Loucy (cell line): Measurements from ENCODE around the gene POLR3B.

Source experiments
- H2AFZ ChIP-seq: fragments of 200-600 bp; sonication (generic); 2 replicates; pipeline ENCODE4 v1.6.0; 2016; ENCODE audit warnings: antibody characterized with exemption, mild to moderate bottlenecking, low read length, moderate library complexity
- H3F3A ChIP-seq: fragments of 200-600 bp; 2 replicates; pipeline ENCODE4 v1.6.0; 2016; ENCODE audit warnings: antibody characterized with exemption, low read depth, mild to moderate bottlenecking
- H3K27me3 ChIP-seq: fragments of 200-600 bp; sonication (generic); 2 replicates; pipeline ENCODE4 v1.6.1; 2014; ENCODE audit warnings: low read length, mild to moderate bottlenecking; ENCODE audit not compliant: insufficient read depth, poor library complexity, severe bottlenecking
- H3K36me3 ChIP-seq: fragments of 200-600 bp; sonication (generic); 2 replicates; pipeline ENCODE4 v1.6.1; 2016; ENCODE audit warnings: low read length; ENCODE audit not compliant: insufficient read depth
- H3K4me1 ChIP-seq: fragments of 200-600 bp; sonication (generic); 2 replicates; pipeline ENCODE4 v1.5.1; 2014; ENCODE audit warnings: low read length, mild to moderate bottlenecking; ENCODE audit not compliant: insufficient read depth, poor library complexity, severe bottlenecking
- H3K4me2 ChIP-seq: fragments of 200-600 bp; sonication (generic); 2 replicates; pipeline ENCODE4 v1.6.0; 2014; ENCODE audit warnings: antibody characterized with exemption, low read length, low read depth, mild to moderate bottlenecking; ENCODE audit not compliant: poor library complexity, severe bottlenecking
- H3K4me3 ChIP-seq: fragments of 200-600 bp; sonication (generic); 2 replicates; pipeline ENCODE4 v1.5.1; 2014; ENCODE audit warnings: low read length, mild to moderate bottlenecking, mixed read lengths; ENCODE audit not compliant: poor library complexity, severe bottlenecking
- H3K79me2 ChIP-seq: fragments of 200-600 bp; sonication (generic); 2 replicates; pipeline ENCODE4 v1.6.1; 2014; ENCODE audit warnings: low read length; ENCODE audit not compliant: insufficient read depth
- H3K9ac ChIP-seq: fragments of 200-600 bp; sonication (generic); 2 replicates; pipeline ENCODE4 v1.6.0; 2014; ENCODE audit warnings: mild to moderate bottlenecking, low read depth, low read length, moderate library complexity; ENCODE audit not compliant: poor library complexity, severe bottlenecking
- H3K9me2 ChIP-seq: fragments of 200-600 bp; sonication (generic); replicated peaks from 2 replicates; pipeline ENCODE4 v1.6.1; 2016; ENCODE audit warnings: low read depth, low read length, mixed read lengths
- H3K9me3 ChIP-seq: fragments of 200-600 bp; sonication (generic); 2 replicates; pipeline ENCODE4 v1.6.1; 2014; ENCODE audit warnings: mild to moderate bottlenecking, antibody characterized with exemption, low read length, low read depth; ENCODE audit not compliant: insufficient read depth
- H4K20me1 ChIP-seq: fragments of 200-600 bp; sonication (generic); 2 replicates; pipeline ENCODE4 v1.6.0; 2014; ENCODE audit warnings: antibody characterized with exemption, low read length, mild to moderate bottlenecking; ENCODE audit not compliant: insufficient read depth, poor library complexity, severe bottlenecking
- CTCF ChIP-seq: fragments of 200-600 bp; sonication (generic); conservative IDR thresholded peaks from 2 replicates; pipeline ENCODE4 v1.5.1; 2014; ENCODE audit warnings: mild to moderate bottlenecking, antibody characterized with exemption, low read length
- EZH2phosphoT487 ChIP-seq: fragments of 200-600 bp; IDR thresholded peaks from 2 replicates; pipeline ENCODE4 v1.6.1; 2018; ENCODE audit warnings: antibody characterized with exemption, mild to moderate bottlenecking, moderate library complexity, borderline replicate concordance

The POLR3B gene

GRCh38 chr12:106429636-106430035, 72.1 kb downstream of the POLR3B start:
- no peaks in the 10 kb centered on the region for H3K4me1 ChIP-seq
- TF ChIP-seq CTCF (no peak), EZH2phosphoT487 (no peak)
- no peaks in the 10 kb centered on the region for H3F3A ChIP-seq
- no peaks in the 10 kb centered on the region for H3K9me3 ChIP-seq
- H2AFZ ChIP-seq: no peak overlapping the region
- no peaks in the 10 kb centered on the region for H3K9me2 ChIP-seq
- H4K20me1 ChIP-seq: no peaks in the 10 kb centered on the region
- no peaks in the 10 kb centered on the region for H3K27me3 ChIP-seq
- peaks cover 30% of the 10 kb centered on the region for H3K36me3 ChIP-seq
- H3K4me2 ChIP-seq: no peak overlapping the region
- no peak overlapping the region for H3K4me3 ChIP-seq
- H3K79me2 ChIP-seq: no peaks in the 10 kb centered on the region
- H3K9ac ChIP-seq: no peak overlapping the region

- Histone ChIP-seq H3K9me2 (no peaks in the 10 kb centered on the region), H3K27me3 (no peaks in the 10 kb centered on the region), H2AFZ (no peak overlapping the region), H3F3A (no peaks in the 10 kb centered on the region), H3K36me3 (peaks cover 42% of the 10 kb centered on the region), H3K9ac (no peak overlapping the region), H3K9me3 (no peaks in the 10 kb centered on the region), H3K4me1 (no peaks in the 10 kb centered on the region), H4K20me1 (no peaks in the 10 kb centered on the region), H3K79me2 (no peaks in the 10 kb centered on the region), H3K4me3 (no peak overlapping the region), H3K4me2 (no peak overlapping the region)
- TF ChIP-seq CTCF (no peak), EZH2phosphoT487 (no peak)
These were observed 74.4 kb downstream of the POLR3B start for GRCh38 chr12:106431839-106432411.

GRCh38 chr12:106433055-106433454, 75.5 kb downstream of the POLR3B start:
- Histone ChIP-seq H3K4me1 (no peaks in the 10 kb centered on the region), H3K4me2 (no peak overlapping the region), H3K27me3 (no peaks in the 10 kb centered on the region), H3K9me2 (no peaks in the 10 kb centered on the region), H3K9ac (no peak overlapping the region), H3K36me3 (peaks cover 43% of the 10 kb centered on the region; the same call in 1 of the 2 replicates), H3F3A (no peaks in the 10 kb centered on the region), H4K20me1 (no peaks in the 10 kb centered on the region), H3K9me3 (no peaks in the 10 kb centered on the region), H3K4me3 (no peak overlapping the region), H2AFZ (no peak overlapping the region), H3K79me2 (no peaks in the 10 kb centered on the region)
- TF ChIP-seq CTCF (no peak), EZH2phosphoT487 (no peak)
